ENCODE measurements around the gene FTCDNL1. TPM values are rescaled to one million over a fixed set of nuclear protein-coding genes. Genes with fewer than 3 reads are reported as not detected.

FTCDNL1 gene
- polyA plus RNA-seq, 4 donors = 0.85 to 1.5 (median 1.1) TPM

GRCh38 chr2:199847181-199847864 lies 3.7 kb downstream of the FTCDNL1 start:
- DNase-seq (ENCODE audit: low read depth in 4 of 4, low spot score in 2 of 4) = no peak

- DNase-seq (ENCODE audit: low read depth in 4 of 4, low spot score in 2 of 4) = no peak
These were observed 8.2 kb downstream of the FTCDNL1 start for GRCh38 chr2:199842631-199843395.

- no peak for DNase-seq (ENCODE audit: low read depth in 4 of 4, low spot score in 2 of 4)
These were observed 9.6 kb downstream of the FTCDNL1 start for GRCh38 chr2:199841409-199841808.

- DNase-seq (ENCODE audit: low read depth in 4 of 4, low spot score in 2 of 4) = no peak
These were observed 12.6 kb downstream of the FTCDNL1 start for GRCh38 chr2:199838399-199838798.

GRCh38 chr2:199836943-199837342 lies 14.0 kb downstream of the FTCDNL1 start:
- no peak for DNase-seq (ENCODE audit: low read depth in 4 of 4, low spot score in 2 of 4)

- no peak for DNase-seq (ENCODE audit: low read depth in 4 of 4, low spot score in 2 of 4)
These were observed 17.5 kb downstream of the FTCDNL1 start for GRCh38 chr2:199833525-199833924.

GRCh38 chr2:199830531-199830930 lies 20.5 kb downstream of the FTCDNL1 start:
- DNase-seq (ENCODE audit: low read depth in 4 of 4, low spot score in 2 of 4) = no peak

- no peak for DNase-seq (ENCODE audit: low read depth in 4 of 4, low spot score in 2 of 4)
These were observed 21.4 kb downstream of the FTCDNL1 start for GRCh38 chr2:199829628-199830027.

- DNase-seq (ENCODE audit: low read depth in 4 of 4, low spot score in 2 of 4) = no peak
These were observed 31.2 kb downstream of the FTCDNL1 start for GRCh38 chr2:199819746-199820145.

- DNase-seq (ENCODE audit: low read depth in 4 of 4, low spot score in 2 of 4) = no peak
These were observed 32.2 kb downstream of the FTCDNL1 start for GRCh38 chr2:199818754-199819153.

GRCh38 chr2:199818026-199818425 lies 33.0 kb downstream of the FTCDNL1 start:
- DNase-seq (ENCODE audit: low read depth in 4 of 4, low spot score in 2 of 4) = no peak

- DNase-seq (ENCODE audit: low read depth in 4 of 4, low spot score in 2 of 4) = no peak
These were observed 36.2 kb downstream of the FTCDNL1 start for GRCh38 chr2:199814817-199815211.

- DNase-seq (ENCODE audit: low read depth in 4 of 4, low spot score in 2 of 4) = no peak
These were observed 36.7 kb downstream of the FTCDNL1 start for GRCh38 chr2:199814101-199814816.

- no peak for DNase-seq (ENCODE audit: low read depth in 4 of 4, low spot score in 2 of 4)
These were observed 38.5 kb downstream of the FTCDNL1 start for GRCh38 chr2:199812493-199812892.

- DNase-seq (ENCODE audit: low read depth in 4 of 4, low spot score in 2 of 4) = no peak
These were observed 39.6 kb downstream of the FTCDNL1 start for GRCh38 chr2:199811346-199811745.

GRCh38 chr2:199810422-199811171 lies 40.4 kb downstream of the FTCDNL1 start:
- no peak for DNase-seq (ENCODE audit: low read depth in 4 of 4, low spot score in 2 of 4)

GRCh38 chr2:199807966-199808365 lies 43.0 kb downstream of the FTCDNL1 start:
- no peak for DNase-seq (ENCODE audit: low read depth in 4 of 4, low spot score in 2 of 4)

GRCh38 chr2:199806179-199806578 lies 44.8 kb downstream of the FTCDNL1 start:
- DNase-seq (ENCODE audit: low read depth in 4 of 4, low spot score in 2 of 4) = no peak

GRCh38 chr2:199804831-199805230 lies 46.2 kb downstream of the FTCDNL1 start:
- DNase-seq (ENCODE audit: low read depth in 4 of 4, low spot score in 2 of 4) = no peak

- no peak for DNase-seq (ENCODE audit: low read depth in 4 of 4, low spot score in 2 of 4)
These were observed 52.0 kb downstream of the FTCDNL1 start for GRCh38 chr2:199798831-199799580.

Data from left renal cortex interstitium (tissue), 4 donors.